AG09319 (cell line): ENCODE results near the gene SYNPO.
A peak's percentile ranks its signal among the peaks of the same experiment; 100 is the strongest.

Experiments used
- DNase-seq: peaks from one replicate; pipeline ENCODE4 v3.0.0-alpha.2; 2010; ENCODE audit warnings: low read depth; ENCODE audit errors: extremely low read depth
- CTCF ChIP-seq: IDR thresholded peaks from 2 replicates; pipeline ENCODE4 v1.5.1; 2011; ENCODE audit warnings: low read depth, mild to moderate bottlenecking, inconsistent platforms, low read length, moderate library complexity

Gene SYNPO

GRCh38 chr5:150640311-150641005, at the start of gene SYNPO:
Gene SYNPO, plus strand, starts transcription at chr5:150640660. Its CDS starts 7,616 bp downstream, at chr5:150648276.
- peak; percentile 6; the same call in 1 of the 2 replicates for TF ChIP-seq CTCF
- peak; percentile 78 for DNase-seq

- no peak for TF ChIP-seq CTCF
- no peak for DNase-seq
These were observed 49.3 kb upstream of the SYNPO start for GRCh38 chr5:150590979-150591695.

GRCh38 chr5:150593593-150593992, 46.9 kb upstream of the SYNPO start:
- DNase-seq, result no peak
- no peak for TF ChIP-seq CTCF

GRCh38 chr5:150593996-150594395, 46.5 kb upstream of the SYNPO start:
- no peak for DNase-seq
- no peak for TF ChIP-seq CTCF

- no peak for TF ChIP-seq CTCF
- no peak for DNase-seq
These were observed 44.9 kb upstream of the SYNPO start for GRCh38 chr5:150595466-150596031.

- TF ChIP-seq CTCF, result no peak
These were observed 44.1 kb upstream of the SYNPO start for GRCh38 chr5:150596313-150596712.

GRCh38 chr5:150596826-150597225, 43.6 kb upstream of the SYNPO start:
- no peak for DNase-seq
- no peak for TF ChIP-seq CTCF

More at GRCh38 chr5:150596313-150596712, 44.1 kb upstream of the SYNPO start:
- no peak for DNase-seq
